Fibroblast of lung (primary cell): ENCODE data around the gene TSHZ3. TPM values are rescaled to one million over a fixed set of nuclear protein-coding genes. Genes with fewer than 3 reads are reported as not detected.
A peak's percentile ranks its signal among the peaks of the same experiment; 100 is the strongest.

Experiments
- DNase-seq, 2 donors: peaks; one replicate each; pipeline versions ENCODE4 v3.0.0 to v3.0.0-alpha.2; 2010; ENCODE audit warnings: low read depth in 2 of 2
- H2AFZ ChIP-seq: 2 replicates; pipeline ENCODE4 v1.5.1; 2012; ENCODE audit warnings: low read length, control low read depth, inconsistent platforms
- H3K27ac ChIP-seq: 2 replicates; pipeline ENCODE4 v1.5.1; 2011; ENCODE audit warnings: low read length, control low read depth; ENCODE audit not compliant: insufficient read depth
- H3K27me3 ChIP-seq: 2 replicates; pipeline ENCODE4 v1.5.1; 2011; ENCODE audit warnings: mild to moderate bottlenecking, low read length; ENCODE audit not compliant: control insufficient read depth, insufficient read depth
- H3K36me3 ChIP-seq: 2 replicates; pipeline ENCODE4 v1.5.1; 2011; ENCODE audit warnings: low read length; ENCODE audit not compliant: control insufficient read depth, insufficient read depth
- H3K4me1 ChIP-seq: 2 replicates; pipeline ENCODE4 v1.5.1; 2011; ENCODE audit warnings: low read length; ENCODE audit not compliant: control insufficient read depth, insufficient read depth; ENCODE audit errors: extremely low read depth
- H3K4me2 ChIP-seq: 2 replicates; pipeline ENCODE4 v1.5.1; 2011; ENCODE audit warnings: low read length, control low read depth; ENCODE audit not compliant: insufficient read depth; ENCODE audit errors: extremely low read depth
- H3K4me3 ChIP-seq, 4 experiments: fragments of 200-600 bp in 1 of 4; sonication (generic) in 1 of 4; replicated peaks in 1 of 4; 2 replicates each; pipeline ENCODE4 v1.5.1; 2011 to 2016; ENCODE audit warnings: low read length in 4 of 4, low read depth in 3 of 4, mild to moderate bottlenecking in 3 of 4, control low read depth in 2 of 4, inconsistent platforms in 1 of 4, mixed read lengths in 1 of 4; ENCODE audit not compliant: insufficient read depth in 1 of 4; ENCODE audit errors: control extremely low read depth in 1 of 4
- H3K79me2 ChIP-seq: 2 replicates; pipeline ENCODE4 v1.5.1; 2012; ENCODE audit warnings: mild to moderate bottlenecking, low read length, inconsistent platforms; ENCODE audit not compliant: control insufficient read depth, insufficient read depth
- H3K9ac ChIP-seq: 2 replicates; pipeline ENCODE4 v1.5.1; 2011; ENCODE audit warnings: mild to moderate bottlenecking, low read length, control low read depth; ENCODE audit not compliant: insufficient read depth
- H3K9me3 ChIP-seq: 2 replicates; pipeline ENCODE4 v1.5.1; 2012; ENCODE audit warnings: low read depth, low read length; ENCODE audit not compliant: control insufficient read depth, insufficient read depth
- H4K20me1 ChIP-seq: 2 replicates; pipeline ENCODE4 v1.5.1; 2011; ENCODE audit warnings: low read length; ENCODE audit not compliant: control insufficient read depth, insufficient read depth; ENCODE audit errors: extremely low read depth
- EZH2 ChIP-seq: IDR thresholded peaks from 2 replicates; pipeline ENCODE4 v1.5.1; 2012; ENCODE audit warnings: low read length, control low read depth, mild to moderate bottlenecking; ENCODE audit errors: missing control alignments
- polyA plus RNA-seq, 2 donors: library from polyadenylated mRNA; depleted of rRNA in 1 of 2; stranded (reverse) in 1 of 2; unstranded in 1 of 2; fragments of >200 nt; gene quantifications; 2 replicates each; pipeline ENCODE4 v1.2.1, GENCODE V29; 2011 to 2012; ENCODE audit warnings: missing spikeins in 1 of 2
- total RNA-seq: library from RNA; depleted of rRNA; stranded (reverse); fragments of >200 nt; gene quantifications from 2 replicates; pipeline ENCODE4 v1.2.1, GENCODE V29; 2014
- TF ChIP-seq, protein P1 (sequence below), 2 donors: IDR thresholded peaks in 1 of 2; conservative IDR thresholded peaks in 1 of 2; 1 replicate in 1 of 2; 2 replicates in 1 of 2; pipeline ENCODE4 v1.5.1; 2011 to 2012; ENCODE audit warnings: low read length in 2 of 2, control low read depth in 1 of 2, inconsistent platforms in 1 of 2, low read depth in 1 of 2, mild to moderate bottlenecking in 1 of 2

The TSHZ3 gene
- total and polyA plus RNA-seq, 2 donors (not counting 1 experiment from before 2014, with no cell fraction given): 7.0 to 17.3 TPM

DNA sequence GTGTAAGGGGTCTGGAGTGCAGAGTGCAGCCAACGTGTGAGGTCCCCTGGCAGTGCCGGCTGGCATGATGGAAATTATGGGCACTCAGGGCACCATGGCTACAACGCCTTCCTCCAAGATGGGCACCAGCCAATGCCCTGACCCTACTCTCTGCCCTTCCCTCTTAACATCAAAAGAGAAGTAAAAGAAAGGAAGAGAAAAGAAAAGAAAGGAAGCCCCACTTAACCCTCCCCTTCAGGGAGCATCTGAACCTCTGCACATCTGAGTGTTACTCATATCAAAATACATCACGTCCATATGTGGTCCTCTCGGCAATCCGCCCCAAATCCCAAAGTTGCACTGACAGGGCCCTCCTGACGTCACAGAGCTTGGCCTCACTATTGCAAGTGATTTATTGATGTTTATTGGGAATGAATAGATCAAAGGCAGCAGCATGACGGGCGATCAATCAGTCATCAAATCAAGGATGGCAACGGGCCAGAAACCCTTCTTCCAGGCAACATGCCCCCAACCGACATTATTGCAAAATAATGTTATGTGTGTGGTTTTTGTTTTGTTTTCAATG, 1.3 kb downstream of the TSHZ3 start:
- Histone ChIP-seq H4K20me1 (no peaks in the 10 kb centered on the region), H3K4me3 (peak overlapping the region; percentile 85 to 91 (median 88)), H2AFZ (no peak overlapping the region), H3K36me3 (no peaks in the 10 kb centered on the region), H3K9ac (peak overlapping the region; percentile 83), H3K27me3 (no peaks in the 10 kb centered on the region), H3K4me2 (peak overlapping the region; percentile 92), H3K79me2 (peaks cover 51% of the 10 kb centered on the region), H3K4me1 (peaks cover 4% of the 10 kb centered on the region), H3K27ac (peak overlapping the region; percentile 78), H3K9me3 (no peaks in the 10 kb centered on the region)
- TF ChIP-seq EZH2: no peak
- TF ChIP-seq, protein P1, sequence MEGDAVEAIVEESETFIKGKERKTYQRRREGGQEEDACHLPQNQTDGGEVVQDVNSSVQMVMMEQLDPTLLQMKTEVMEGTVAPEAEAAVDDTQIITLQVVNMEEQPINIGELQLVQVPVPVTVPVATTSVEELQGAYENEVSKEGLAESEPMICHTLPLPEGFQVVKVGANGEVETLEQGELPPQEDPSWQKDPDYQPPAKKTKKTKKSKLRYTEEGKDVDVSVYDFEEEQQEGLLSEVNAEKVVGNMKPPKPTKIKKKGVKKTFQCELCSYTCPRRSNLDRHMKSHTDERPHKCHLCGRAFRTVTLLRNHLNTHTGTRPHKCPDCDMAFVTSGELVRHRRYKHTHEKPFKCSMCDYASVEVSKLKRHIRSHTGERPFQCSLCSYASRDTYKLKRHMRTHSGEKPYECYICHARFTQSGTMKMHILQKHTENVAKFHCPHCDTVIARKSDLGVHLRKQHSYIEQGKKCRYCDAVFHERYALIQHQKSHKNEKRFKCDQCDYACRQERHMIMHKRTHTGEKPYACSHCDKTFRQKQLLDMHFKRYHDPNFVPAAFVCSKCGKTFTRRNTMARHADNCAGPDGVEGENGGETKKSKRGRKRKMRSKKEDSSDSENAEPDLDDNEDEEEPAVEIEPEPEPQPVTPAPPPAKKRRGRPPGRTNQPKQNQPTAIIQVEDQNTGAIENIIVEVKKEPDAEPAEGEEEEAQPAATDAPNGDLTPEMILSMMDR (conservative IDR thresholded peaks at IDR 0.05 in 1 of 2, IDR thresholded peaks at IDR 0.05 in 1 of 2; ENCODE audit: low read depth in 1 of 2, low read length in 2 of 2): no peak
- peak; percentile 66 to 89 for DNase-seq

DNA sequence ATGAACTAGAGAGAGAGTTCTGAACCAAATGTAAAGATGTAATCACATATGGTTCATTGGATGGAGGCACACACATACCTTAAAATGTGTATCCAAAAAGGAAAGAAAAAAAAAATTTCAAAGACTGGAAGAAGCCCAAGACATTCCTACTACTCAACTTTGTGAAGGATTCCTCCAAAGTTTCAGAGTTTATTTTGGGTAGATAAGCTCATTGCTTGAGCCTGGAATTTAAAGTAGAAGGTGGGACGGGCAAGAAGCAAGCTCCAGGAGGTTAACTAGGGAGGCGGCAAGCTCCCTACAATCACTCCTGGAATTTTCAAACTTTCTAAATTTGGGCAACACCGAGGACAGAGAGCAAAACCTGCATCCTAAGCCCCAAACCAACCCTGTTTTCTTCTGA, 1.9 kb downstream of the TSHZ3 start:
- Histone ChIP-seq H3K79me2 (peaks cover 56% of the 10 kb centered on the region), H3K4me3 (peak overlapping the region; percentile 85 to 91 (median 88)), H3K4me2 (peak overlapping the region; percentile 92), H3K36me3 (no peaks in the 10 kb centered on the region), H3K9ac (no peak overlapping the region), H3K27ac (peak overlapping the region; percentile 78), H3K9me3 (no peaks in the 10 kb centered on the region), H3K4me1 (peaks cover 5% of the 10 kb centered on the region), H3K27me3 (no peaks in the 10 kb centered on the region), H2AFZ (no peak overlapping the region), H4K20me1 (no peaks in the 10 kb centered on the region)
- DNase-seq: peak in 1 of 2 donors; percentile 68
- TF ChIP-seq, protein P1 (conservative IDR thresholded peaks at IDR 0.05 in 1 of 2, IDR thresholded peaks at IDR 0.05 in 1 of 2; ENCODE audit: low read depth in 1 of 2, low read length in 2 of 2): no peak
- no peak for TF ChIP-seq EZH2

DNA sequence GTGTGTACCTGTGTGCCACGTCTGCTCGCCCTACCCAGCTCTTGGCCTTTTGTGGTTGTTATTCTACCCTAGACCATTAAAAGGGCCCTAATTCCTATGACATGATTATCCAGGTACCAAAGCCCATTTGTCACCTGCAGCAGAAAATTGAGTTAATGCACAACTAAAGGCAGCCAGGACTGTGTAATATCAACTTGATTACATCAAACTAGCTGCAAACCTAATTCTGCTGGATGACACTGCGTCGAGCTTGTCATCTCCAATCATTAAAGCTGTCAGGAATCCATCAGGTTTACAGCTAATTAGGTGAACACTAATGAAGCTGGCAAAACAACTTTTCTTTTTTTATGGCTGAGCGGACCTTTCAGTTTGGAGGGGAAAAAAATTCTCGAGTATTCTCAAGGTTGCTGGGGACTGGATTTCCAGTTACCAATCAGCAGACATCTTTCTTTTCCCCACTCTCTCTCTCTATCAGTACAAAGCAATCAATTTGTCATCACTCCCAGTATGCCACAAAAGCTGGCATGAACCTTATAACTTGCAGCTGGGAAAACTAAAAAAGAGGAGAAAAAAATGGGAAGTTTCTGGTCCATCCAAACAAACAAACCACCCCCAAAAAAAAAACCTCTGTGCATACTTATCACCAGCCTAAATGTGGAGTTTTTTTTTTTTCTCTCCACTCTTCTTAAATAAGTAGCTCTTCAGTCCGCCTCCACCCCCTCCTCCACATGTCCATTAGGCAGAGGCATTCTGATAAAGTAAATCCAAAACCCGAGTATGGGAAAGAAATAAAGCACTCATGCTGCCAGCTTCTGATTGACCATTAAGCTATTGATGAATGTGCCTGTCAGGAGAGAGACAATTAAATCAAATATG, 2.8 kb downstream of the TSHZ3 start:
- Histone ChIP-seq H4K20me1 (no peaks in the 10 kb centered on the region), H2AFZ (no peak overlapping the region), H3K4me1 (peaks cover 2% of the 10 kb centered on the region), H3K9ac (no peak overlapping the region), H3K79me2 (peaks cover 55% of the 10 kb centered on the region), H3K4me2 (peak overlapping the region; percentile 7), H3K4me3 (peak overlapping the region in 1 of 4 experiments; percentile 86), H3K9me3 (no peaks in the 10 kb centered on the region), H3K27ac (no peak overlapping the region), H3K27me3 (no peaks in the 10 kb centered on the region), H3K36me3 (no peaks in the 10 kb centered on the region)
- no peak for DNase-seq
- TF ChIP-seq, protein P1 (conservative IDR thresholded peaks at IDR 0.05 in 1 of 2, IDR thresholded peaks at IDR 0.05 in 1 of 2; ENCODE audit: low read depth in 1 of 2, low read length in 2 of 2): no peak
- TF ChIP-seq EZH2: no peak
